ENCODE data around the gene DTNBP1. TPM values are rescaled to one million over a fixed set of nuclear protein-coding genes. Genes with fewer than 3 reads are reported as not detected.
A peak's percentile ranks its signal among the peaks of the same experiment; 100 is the strongest.

The DTNBP1 gene
- total RNA-seq, 2 experiments from 2014 or later = 18.3 to 19.3 TPM

DNA sequence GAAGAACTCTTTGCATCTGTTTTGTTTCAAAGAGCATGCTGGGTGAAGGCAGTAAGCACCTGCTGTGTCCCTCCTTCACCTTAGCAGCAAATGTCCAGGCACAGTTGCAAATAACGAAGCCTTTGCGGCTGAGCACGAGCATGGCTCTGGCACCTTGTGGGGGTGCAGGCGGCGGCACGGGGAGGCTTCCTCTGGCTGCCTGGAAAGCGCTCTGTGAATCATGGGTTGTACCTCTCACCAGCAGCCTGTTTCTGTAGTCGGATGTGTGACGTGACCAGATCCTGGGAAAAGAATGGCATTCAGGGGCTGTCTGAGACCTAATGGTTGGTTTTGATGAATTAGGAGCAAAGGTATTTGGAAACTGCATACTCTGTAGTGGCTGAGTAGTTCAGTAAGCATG is 144.8 kb downstream of the DTNBP1 start:
- no peaks in the 10 kb centered on the region for H3K9me3 Mint-ChIP-seq
- DNase-seq (no peak), ATAC-seq (ENCODE audit: low read depth) (no peak)
- POLR2A ChIA-PET = no interaction called here
- peaks cover 16% of the 10 kb centered on the region for H3K4me1 Mint-ChIP-seq
- H3K4me3 Mint-ChIP-seq = no peak overlapping the region
- no peaks in the 10 kb centered on the region for H3K27me3 Mint-ChIP-seq
- H3K36me3 Mint-ChIP-seq = peaks cover 30% of the 10 kb centered on the region
- no peak overlapping the region for H3K27ac Mint-ChIP-seq

DNA sequence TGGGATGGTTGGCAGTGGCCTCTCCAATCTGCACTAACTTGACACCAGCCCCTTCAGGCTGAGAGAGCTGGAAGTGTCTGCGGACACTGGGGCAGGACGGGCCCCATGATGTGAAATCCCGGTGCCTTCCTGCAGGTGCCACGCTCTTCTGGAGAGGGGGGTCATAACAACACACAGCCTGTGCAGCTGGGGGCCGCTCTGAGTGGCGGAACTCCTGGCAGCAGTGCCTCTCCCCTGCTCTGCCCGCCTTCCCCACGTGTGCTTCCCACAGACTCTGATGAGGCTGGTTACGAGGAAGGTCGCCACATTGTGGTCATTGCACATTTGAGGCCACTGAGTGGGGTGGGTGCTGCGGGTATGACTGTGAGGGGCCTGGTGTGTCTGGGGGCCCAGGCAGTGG is 145.2 kb downstream of the DTNBP1 start:
- H3K4me1 Mint-ChIP-seq = peaks cover 15% of the 10 kb centered on the region
- POLR2A ChIA-PET = no interaction called here
- no peak overlapping the region for H3K4me3 Mint-ChIP-seq
- peaks cover 28% of the 10 kb centered on the region for H3K36me3 Mint-ChIP-seq
- H3K9me3 Mint-ChIP-seq = no peaks in the 10 kb centered on the region
- no peak for ATAC-seq (ENCODE audit: low read depth)
- DNase-seq = no peak
- H3K27ac Mint-ChIP-seq = no peak overlapping the region
- no peaks in the 10 kb centered on the region for H3K27me3 Mint-ChIP-seq

DNA sequence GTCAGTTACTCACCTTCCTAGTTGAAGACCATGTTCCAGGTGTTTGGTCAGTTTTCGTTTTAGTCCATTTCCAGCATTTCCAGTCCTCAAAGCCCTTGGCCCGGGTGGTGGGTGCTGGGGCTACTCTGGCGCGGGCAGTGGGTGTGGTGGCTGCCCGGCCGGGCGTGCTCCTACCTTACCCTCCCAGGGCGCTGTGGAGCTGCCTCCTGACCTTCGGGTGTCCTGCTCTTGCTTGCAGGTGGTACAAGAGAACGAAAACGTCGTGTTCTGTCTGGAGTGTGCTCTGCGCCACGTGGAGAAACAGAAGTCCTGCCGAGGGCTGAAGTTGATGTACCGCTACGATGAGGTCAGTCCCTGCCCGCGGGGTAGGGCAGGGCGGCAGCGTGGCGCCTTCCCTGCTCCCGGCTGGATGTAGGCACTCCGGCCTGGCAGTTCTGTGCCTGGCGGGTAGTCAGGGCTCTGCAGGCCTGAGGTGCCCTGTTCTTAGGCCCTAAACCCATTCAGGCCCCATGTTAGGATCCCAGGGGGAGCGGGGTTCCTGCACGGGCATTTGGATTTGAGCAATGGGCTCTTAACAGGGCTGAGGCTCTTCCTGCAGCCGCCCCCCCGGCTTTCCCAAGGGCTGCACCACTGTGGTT is 145.8 kb downstream of the DTNBP1 start:
- Mint-ChIP-seq H3K27me3 (no peaks in the 10 kb centered on the region), H3K4me1 (peaks cover 10% of the 10 kb centered on the region), H3K4me3 (no peak overlapping the region), H3K36me3 (peaks cover 26% of the 10 kb centered on the region), H3K9me3 (no peaks in the 10 kb centered on the region), H3K27ac (no peak overlapping the region)
- ATAC-seq (ENCODE audit: low read depth) = no peak
- no peak for DNase-seq
- POLR2A ChIA-PET = no interaction called here

DNA sequence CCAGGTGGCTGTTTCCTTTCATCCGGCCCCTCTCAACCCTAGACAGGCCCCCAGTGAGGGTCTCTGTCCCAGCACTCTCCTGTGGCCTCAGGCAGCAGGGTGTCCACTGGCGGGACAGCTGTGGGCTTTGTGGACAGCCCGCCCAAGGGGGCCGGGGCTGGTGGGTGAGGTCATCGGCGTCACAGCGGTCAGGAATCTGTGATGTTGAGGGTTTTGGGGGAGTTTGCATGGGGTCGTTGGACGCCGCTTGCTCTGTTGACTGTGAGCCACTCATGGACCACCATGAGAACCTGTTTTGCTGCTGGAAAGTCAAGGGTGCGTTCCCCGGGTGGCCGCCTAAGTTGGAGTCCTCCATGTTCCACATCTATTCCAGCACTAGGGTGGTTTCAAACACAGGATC is 146.4 kb downstream of the DTNBP1 start:
- no peak for DNase-seq
- POLR2A ChIA-PET = no interaction called here
- no peak for ATAC-seq (ENCODE audit: low read depth)
- H3K27me3 Mint-ChIP-seq = no peaks in the 10 kb centered on the region
- H3K4me3 Mint-ChIP-seq = no peak overlapping the region
- H3K9me3 Mint-ChIP-seq = no peaks in the 10 kb centered on the region
- H3K36me3 Mint-ChIP-seq = peaks cover 22% of the 10 kb centered on the region
- no peak overlapping the region for H3K27ac Mint-ChIP-seq
- peaks cover 6% of the 10 kb centered on the region for H3K4me1 Mint-ChIP-seq

DNA sequence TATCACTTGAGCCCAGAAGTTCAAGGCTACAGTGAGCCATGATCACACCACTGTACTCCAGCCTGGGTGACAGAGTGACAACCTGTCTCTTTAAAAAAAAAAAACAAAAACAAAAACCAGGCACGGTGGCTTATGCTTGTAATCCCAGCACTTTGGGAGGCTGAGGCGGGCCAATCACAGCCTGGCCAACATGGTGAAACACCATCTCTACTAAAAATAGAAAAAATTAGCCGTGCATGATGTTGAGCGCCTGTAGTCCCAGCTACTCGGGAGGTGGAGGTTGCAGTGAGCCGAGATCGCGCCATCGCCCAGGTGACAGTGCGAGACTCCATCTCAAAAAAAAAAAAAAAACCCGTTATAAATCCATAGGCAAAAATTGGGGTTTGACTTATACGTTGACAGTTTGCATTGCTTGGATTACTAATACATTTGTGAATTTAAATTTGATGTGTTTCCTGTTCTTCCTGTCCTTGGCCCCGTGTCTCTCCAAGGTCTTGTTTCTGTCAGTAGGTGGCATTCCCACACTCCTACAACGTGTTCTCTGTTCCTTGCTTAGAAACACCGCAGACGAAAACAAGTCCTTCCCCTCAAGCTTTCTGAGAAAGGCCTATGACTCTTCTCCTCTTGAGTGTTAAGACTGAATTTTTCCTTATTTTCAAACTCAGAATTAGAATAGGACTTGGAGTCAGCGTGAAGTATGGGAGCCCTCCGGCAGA is 147.0 kb downstream of the DTNBP1 start:
- Mint-ChIP-seq H3K27ac (no peak overlapping the region), H3K4me1 (peaks cover 6% of the 10 kb centered on the region), H3K27me3 (no peaks in the 10 kb centered on the region), H3K4me3 (no peak overlapping the region), H3K9me3 (no peaks in the 10 kb centered on the region), H3K36me3 (peaks cover 20% of the 10 kb centered on the region)
- POLR2A ChIA-PET = no interaction called here
- no peak for DNase-seq
- no peak for ATAC-seq (ENCODE audit: low read depth)

DNA sequence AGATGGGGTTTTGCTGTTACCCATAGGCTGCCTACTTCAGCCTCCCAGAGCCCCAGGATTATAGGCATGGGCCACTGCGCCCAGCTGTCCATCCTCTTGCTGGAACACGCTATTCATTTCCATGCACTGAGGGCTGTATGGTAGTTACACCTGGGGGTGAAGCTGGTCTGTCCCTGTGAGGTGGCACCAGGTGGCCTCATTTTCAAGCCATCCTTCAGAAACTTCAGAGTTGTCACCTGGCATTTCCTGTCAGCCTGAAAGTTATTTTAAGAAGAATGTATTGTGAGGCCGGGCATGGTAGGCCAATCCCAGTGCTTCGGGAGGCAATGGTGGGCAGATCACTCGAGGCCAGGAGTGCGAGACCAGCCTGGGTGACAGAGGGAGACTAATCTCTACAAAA is 147.6 kb downstream of the DTNBP1 start:
- peaks cover 16% of the 10 kb centered on the region for H3K36me3 Mint-ChIP-seq
- POLR2A ChIA-PET = no interaction called here
- peak overlapping the region; percentile 43 for H3K27ac Mint-ChIP-seq
- no peak overlapping the region for H3K4me3 Mint-ChIP-seq
- H3K4me1 Mint-ChIP-seq = peaks cover 6% of the 10 kb centered on the region
- H3K9me3 Mint-ChIP-seq = no peaks in the 10 kb centered on the region
- ATAC-seq (ENCODE audit: low read depth) = no peak
- no peak for DNase-seq
- no peaks in the 10 kb centered on the region for H3K27me3 Mint-ChIP-seq

DNA sequence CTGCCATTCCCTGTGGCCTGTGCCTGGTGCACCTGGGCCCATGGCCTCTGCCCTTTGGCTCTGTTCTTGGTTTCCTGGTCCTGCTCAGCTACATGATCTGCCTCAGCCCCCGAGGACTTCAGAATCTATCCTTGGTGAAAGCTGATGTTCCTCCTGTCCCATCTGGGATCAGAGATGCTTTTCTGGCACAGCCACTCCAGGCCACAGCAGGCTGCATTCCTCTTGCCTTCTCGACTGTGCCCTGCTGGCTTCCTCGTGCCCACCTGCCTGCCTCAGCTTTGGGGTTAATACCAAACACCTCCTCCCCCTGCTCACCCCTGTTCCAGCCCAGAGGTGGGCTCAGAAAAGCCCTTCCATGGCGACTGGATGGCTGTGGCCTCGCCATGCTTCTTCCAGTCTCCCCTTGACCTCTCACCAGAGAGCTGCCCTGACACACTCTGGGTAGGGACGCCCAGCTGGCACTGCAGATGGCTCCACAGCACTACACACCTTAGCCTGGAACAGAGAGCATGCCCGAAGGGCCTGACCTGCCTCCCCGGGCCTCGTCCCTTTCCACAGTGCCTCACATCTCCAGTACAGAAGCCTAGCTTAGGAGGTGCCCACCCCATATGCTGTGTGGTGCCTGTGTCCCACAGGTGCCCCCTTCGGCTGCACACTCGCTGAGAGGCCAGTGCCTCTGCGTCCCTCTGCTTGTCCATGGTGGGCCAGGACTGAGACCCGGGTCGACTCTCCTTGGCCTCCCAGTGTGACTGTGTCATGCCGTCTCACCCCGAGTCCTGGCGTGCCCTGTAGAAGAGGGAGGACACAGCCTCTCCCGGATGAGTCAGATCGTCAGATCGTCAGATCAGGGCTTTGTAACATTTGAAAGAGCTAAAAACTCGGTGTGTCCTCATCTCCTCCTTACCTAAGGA is 148.8 kb downstream of the DTNBP1 start:
- Mint-ChIP-seq H3K36me3 (peaks cover 12% of the 10 kb centered on the region), H3K27ac (peak overlapping the region; percentile 42), H3K9me3 (no peaks in the 10 kb centered on the region), H3K4me1 (peaks cover 6% of the 10 kb centered on the region), H3K27me3 (no peaks in the 10 kb centered on the region), H3K4me3 (no peak overlapping the region)
- POLR2A ChIA-PET = no interaction called here
- ATAC-seq (ENCODE audit: low read depth) (no peak), DNase-seq (no peak)

DNA sequence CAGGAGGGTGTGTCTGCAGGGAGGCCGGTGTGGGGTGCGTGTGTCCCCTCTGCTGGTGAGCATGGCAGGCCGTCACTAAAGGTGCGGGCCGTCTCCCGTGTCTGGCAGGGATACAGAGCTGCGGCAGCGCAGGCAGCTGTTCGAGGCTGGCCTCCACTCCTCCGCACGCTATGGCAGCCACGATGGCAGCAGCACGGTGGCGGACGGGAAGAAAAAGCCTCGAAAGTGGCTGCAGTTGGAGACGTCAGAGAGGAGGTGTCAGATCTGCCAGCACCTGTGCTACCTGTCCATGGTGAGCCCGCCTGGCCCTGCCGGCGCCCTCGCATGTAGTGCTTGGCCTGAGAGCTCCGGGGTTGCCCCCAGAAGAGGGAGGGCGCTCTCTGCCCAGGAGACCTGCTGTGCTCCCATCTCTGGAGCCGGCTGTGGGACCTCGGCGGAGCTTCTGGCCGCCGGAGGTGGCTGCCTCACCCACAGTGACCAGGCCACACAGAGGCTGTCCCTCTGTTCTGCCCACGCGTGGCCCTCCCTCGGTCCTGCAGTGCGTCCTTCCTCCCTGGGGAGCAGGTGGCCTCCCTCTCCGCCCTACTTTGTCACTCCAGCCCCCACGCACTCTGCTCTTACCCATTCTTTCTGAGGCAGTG is 149.6 kb downstream of the DTNBP1 start:
- DNase-seq (no peak), ATAC-seq (ENCODE audit: low read depth) (no peak)
- Mint-ChIP-seq H3K9me3 (no peaks in the 10 kb centered on the region), H3K4me1 (peaks cover 6% of the 10 kb centered on the region), H3K36me3 (peaks cover 12% of the 10 kb centered on the region), H3K27me3 (no peaks in the 10 kb centered on the region), H3K27ac (no peak overlapping the region), H3K4me3 (no peak overlapping the region)
- POLR2A ChIA-PET = no interaction called here

DNA sequence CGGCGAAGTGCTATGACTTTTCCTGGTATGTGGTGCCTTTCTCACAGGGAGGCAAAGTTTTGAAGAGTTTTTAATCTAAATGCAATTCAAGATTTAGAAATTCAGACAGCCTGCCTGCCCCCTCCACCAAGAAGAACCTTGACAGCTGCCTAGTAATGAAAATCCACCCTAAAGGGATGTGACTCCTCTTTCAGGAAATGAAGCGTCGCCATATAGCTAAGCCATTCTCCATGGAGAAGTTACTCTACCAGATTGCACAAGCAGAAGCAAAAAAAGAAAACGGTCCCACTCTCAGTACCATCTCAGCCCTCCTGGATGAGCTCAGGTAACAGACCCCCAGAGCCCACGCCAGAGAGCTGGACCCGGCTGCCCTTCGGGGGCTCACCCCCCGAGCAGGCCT is 150.1 kb downstream of the DTNBP1 start:
- POLR2A ChIA-PET = no interaction called here
- Mint-ChIP-seq H3K27me3 (no peaks in the 10 kb centered on the region), H3K9me3 (no peaks in the 10 kb centered on the region), H3K27ac (no peak overlapping the region), H3K4me1 (peaks cover 6% of the 10 kb centered on the region), H3K36me3 (peaks cover 12% of the 10 kb centered on the region), H3K4me3 (no peak overlapping the region)
- ATAC-seq (ENCODE audit: low read depth) (no peak), DNase-seq (no peak)

DNA sequence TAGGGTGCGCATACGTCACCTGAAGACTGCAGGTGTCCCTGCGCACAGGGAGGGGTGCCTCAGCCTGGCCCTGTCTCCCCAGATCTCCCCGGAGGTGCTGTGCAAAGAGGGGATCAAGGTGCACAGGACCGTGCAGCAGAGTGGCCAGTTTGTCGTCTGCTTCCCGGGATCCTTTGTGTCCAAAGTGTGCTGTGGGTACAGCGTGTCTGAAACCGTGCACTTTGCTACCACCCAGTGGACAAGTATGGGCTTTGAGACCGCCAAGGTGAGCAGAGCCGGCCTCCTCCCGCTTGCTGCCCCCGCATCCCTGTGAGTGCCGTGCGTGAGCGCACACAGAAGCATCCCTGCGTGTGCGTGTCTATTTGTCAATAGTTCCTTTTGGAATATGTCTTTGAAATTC is 150.7 kb downstream of the DTNBP1 start:
- no peak overlapping the region for H3K4me3 Mint-ChIP-seq
- ATAC-seq (ENCODE audit: low read depth) = no peak
- DNase-seq = no peak
- H3K4me1 Mint-ChIP-seq = peaks cover 6% of the 10 kb centered on the region
- H3K27me3 Mint-ChIP-seq = no peaks in the 10 kb centered on the region
- H3K9me3 Mint-ChIP-seq = no peaks in the 10 kb centered on the region
- POLR2A ChIA-PET = no interaction called here
- H3K27ac Mint-ChIP-seq = no peak overlapping the region
- H3K36me3 Mint-ChIP-seq = peaks cover 15% of the 10 kb centered on the region

DNA sequence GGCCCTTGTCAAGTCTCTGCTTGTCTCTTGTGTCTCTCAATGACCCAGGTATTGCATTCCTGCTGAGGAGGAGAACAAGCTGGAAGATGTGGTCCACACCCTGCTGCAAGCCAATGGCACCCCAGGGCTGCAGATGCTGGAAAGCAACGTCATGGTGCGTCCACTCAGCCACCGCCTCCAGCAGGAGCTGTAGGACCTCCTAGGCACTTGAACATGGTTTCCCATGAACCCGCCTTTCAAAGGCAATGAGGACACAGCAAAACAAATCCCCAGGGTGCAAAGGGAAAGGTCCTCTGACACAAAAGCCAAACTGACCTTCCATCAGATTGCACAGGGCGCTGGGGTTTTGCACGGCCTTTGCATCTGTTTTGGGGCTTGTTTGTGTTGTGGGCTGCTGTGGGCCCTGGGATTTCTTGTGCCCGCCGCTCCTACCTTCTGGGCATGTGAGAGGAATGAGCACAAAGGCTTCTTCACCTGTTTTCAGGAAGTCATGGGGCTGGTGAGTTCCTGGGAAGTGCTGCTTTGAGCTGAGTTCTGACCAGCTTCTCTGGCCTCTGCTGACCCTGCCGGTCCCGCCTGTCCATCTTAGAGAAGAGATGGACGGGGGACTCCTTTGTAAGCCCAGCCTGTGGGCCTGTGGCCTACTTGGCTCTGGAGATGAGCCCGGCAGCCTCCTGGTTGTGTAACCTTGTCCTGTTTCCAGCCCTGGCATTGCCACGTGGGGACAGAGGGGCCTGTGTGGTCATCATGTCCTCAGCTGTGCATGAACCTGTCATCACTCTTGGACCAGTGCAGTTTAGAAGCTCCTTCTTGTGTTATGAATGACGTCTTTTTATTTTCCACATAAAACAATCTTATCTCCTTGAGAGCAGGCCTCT is 151.3 kb downstream of the DTNBP1 start:
- no peak overlapping the region for H3K4me3 Mint-ChIP-seq
- DNase-seq (no peak), ATAC-seq (ENCODE audit: low read depth) (no peak)
- H3K27me3 Mint-ChIP-seq = no peaks in the 10 kb centered on the region
- no peaks in the 10 kb centered on the region for H3K9me3 Mint-ChIP-seq
- no peak overlapping the region for H3K27ac Mint-ChIP-seq
- POLR2A ChIA-PET = no interaction called here
- peaks cover 15% of the 10 kb centered on the region for H3K36me3 Mint-ChIP-seq
- H3K4me1 Mint-ChIP-seq = peaks cover 6% of the 10 kb centered on the region

DNA sequence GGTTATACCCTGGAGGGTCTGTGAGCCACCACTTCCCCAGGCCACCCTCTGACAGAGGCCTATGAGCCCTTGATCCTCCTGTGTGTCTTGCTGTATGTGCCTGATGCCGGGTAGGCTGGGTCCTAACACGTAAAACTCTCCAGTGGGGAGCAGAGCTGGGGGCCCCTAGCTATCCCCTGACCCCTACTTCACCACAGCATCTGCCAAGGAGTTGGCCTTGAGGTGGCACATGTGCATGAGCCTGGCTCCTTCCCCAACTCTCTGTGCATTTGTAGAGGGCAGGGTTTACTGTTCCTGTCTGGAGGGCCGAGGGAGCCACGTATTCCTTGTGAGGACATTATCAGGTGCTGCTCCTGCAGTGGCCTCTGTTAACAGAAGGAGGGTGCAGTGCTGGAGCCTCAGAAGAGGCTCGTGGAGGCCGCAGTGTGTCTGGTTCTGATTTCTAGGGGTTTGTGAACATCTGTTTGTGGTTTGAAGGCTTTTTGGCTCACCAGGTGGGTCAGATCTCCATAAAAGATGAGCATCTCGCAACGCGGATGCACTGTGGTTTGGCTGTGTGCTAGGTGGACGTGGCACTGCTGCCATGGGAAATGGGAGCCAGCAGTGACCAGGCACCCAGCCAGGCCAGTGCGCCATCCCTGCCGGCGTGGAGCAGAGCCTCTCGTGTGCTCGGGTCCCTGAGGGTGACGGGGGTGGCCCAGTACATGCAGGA is 152.1 kb downstream of the DTNBP1 start:
- POLR2A ChIA-PET = no interaction called here
- DNase-seq = no peak
- Mint-ChIP-seq H3K9me3 (no peaks in the 10 kb centered on the region), H3K36me3 (peaks cover 12% of the 10 kb centered on the region), H3K27me3 (no peaks in the 10 kb centered on the region), H3K27ac (peak overlapping the region; percentile 20), H3K4me3 (no peak overlapping the region), H3K4me1 (peaks cover 6% of the 10 kb centered on the region)
- ATAC-seq (ENCODE audit: low read depth) = no peak
